ENCODE results near the gene RNF225. TPM values are rescaled to one million over a fixed set of nuclear protein-coding genes. Genes with fewer than 3 reads are reported as not detected.

Gene RNF225
- total and polyA plus RNA-seq, 10 of the 15 experiments (the other 5 are each of a cell fraction or from before 2014, with no cell fraction given), result 0.27 to 0.28 TPM; not detected in 8

DNA sequence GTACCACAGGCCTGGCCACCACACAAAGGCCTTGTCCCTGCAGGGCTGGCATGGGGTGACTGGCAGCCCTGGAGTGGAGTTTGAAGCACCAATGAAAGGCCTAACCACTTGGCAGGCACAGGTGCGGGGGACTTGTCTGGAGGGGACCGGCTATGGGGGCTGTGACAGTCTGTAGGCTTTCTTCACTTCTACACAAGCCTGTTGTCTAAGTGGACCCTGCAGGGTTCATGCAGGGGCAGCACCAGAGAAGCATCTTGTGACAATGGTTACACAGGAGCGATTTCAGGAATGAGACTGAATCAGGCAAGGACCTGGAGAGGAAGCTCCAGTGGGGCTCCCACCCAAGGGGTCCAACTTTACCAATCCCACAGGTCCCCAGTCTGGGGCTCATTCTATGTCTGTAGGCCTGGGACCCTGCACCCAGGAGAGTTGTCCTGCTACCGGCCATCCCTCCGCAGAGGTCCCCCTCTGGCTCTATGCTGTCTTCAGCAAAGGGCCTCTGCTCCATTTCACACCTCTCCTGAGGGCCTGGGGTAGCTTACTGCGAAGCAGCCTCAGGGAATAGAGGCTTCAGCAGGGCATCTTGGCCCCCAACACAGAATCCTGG is 12.4 kb upstream of the RNF225 start:
- Histone ChIP-seq H3K4me3 (no peak overlapping the region), H3K4me2 (ENCODE audit: control insufficient read depth, insufficient read depth) (no peak overlapping the region), H3K36me3 (ENCODE audit: control insufficient read depth in 2 of 2, insufficient read depth in 2 of 2, low read length in 1 of 2) (no peaks in the 10 kb centered on the region; a peak in 1 of 4 replicates), H3K79me2 (ENCODE audit: control insufficient read depth, insufficient read depth, low read length) (peaks cover 24% of the 10 kb centered on the region), H3K27ac (ENCODE audit: control insufficient read depth, insufficient read depth) (no peak overlapping the region), H4K20me1 (ENCODE audit: control insufficient read depth, insufficient read depth) (no peaks in the 10 kb centered on the region), H3K4me1 (ENCODE audit: control insufficient read depth, insufficient read depth, low read length) (peaks cover 24% of the 10 kb centered on the region), H2AFZ (ENCODE audit: control insufficient read depth, low read depth, low read length) (no peak overlapping the region), H3K27me3 (replicated peaks in 1 of 2; ENCODE audit: control insufficient read depth in 2 of 2, insufficient read depth in 2 of 2, low read length in 1 of 2) (no peaks in the 10 kb centered on the region), H3K9me3 (replicated peaks; ENCODE audit: control insufficient read depth, insufficient read depth, low read length) (no peaks in the 10 kb centered on the region), H3K9ac (ENCODE audit: control insufficient read depth, insufficient read depth, low read length) (no peak overlapping the region; the same call in 1 of the 2 replicates)
- RAD21 ChIA-PET (ENCODE audit: unreplicated experiment), result interaction anchor here (2.1 kb wide), 1 partner anchor 20 kb away, joined by 11 read pairs; the partner anchor contains the start of gene ZNF497
- DNase-seq (ENCODE audit: low read depth, low spot score) (no peak), FAIRE-seq (no peak), ATAC-seq (no peak)
- SMC1A ChIA-PET (ENCODE audit: uncharacterized antibody, unreplicated experiment), result no interaction called here
- in situ Hi-C loops (cut with MboI), result no loop called here
- intact Hi-C loops (cut with micrococcal nuclease; ENCODE audit: unreplicated experiment), result no loop called here
- no peak for TF ChIP-seq FOS (IDR thresholded peaks at IDR 0.05; ENCODE audit: borderline replicate concordance, extremely low read depth, insufficient read length)
- no peak for TF ChIP-seq MEF2A (IDR thresholded peaks at IDR 0.05; ENCODE audit: insufficient read depth, low read depth, low read length)
- no peak for TF ChIP-seq POLR2AphosphoS5 (IDR thresholded peaks at IDR 0.05; ENCODE audit: low read length)
- no peak for TF ChIP-seq ZNF274 (IDR thresholded peaks at IDR 0.05; ENCODE audit: insufficient read depth, insufficient read length)
- TF ChIP-seq, protein P1, sequence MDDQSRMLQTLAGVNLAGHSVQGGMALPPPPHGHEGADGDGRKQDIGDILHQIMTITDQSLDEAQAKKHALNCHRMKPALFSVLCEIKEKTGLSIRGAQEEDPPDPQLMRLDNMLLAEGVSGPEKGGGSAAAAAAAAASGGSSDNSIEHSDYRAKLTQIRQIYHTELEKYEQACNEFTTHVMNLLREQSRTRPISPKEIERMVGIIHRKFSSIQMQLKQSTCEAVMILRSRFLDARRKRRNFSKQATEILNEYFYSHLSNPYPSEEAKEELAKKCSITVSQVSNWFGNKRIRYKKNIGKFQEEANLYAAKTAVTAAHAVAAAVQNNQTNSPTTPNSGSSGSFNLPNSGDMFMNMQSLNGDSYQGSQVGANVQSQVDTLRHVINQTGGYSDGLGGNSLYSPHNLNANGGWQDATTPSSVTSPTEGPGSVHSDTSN (IDR thresholded peaks at IDR 0.05; ENCODE audit: insufficient replicate concordance, low read depth, low read length), result no peak
- TF ChIP-seq ZBED1 (IDR thresholded peaks at IDR 0.05; ENCODE audit: borderline replicate concordance), result no peak
- no peak for TF ChIP-seq CBX5 (IDR thresholded peaks at IDR 0.05; ENCODE audit: low read depth)
- WGBS (ENCODE audit: insufficient coverage, insufficient replicate concordance, low lambda C conversion rate, missing lambda C conversion rate), result 96% methylated on average over 6 of the region's 6 CpGs
- CTCF ChIA-PET, result interaction anchor here (0.6 kb wide), 1 partner anchor 79 kb away, joined by 3 read pairs; no protein-coding TSS in a partner anchor
- no TSS peak for BruUV-seq (replicated peaks)
- POLR2A ChIA-PET, result interaction anchor here (0.6 to 2.1 kb wide), 3 partner anchors 8 to 105 kb away, joined by 3 to 13 read pairs (median 3); partner anchors contain the start of gene ZNF497
